Measurements from ENCODE around the gene RFWD3.
"Not testable (repeated sequence)": the region's sequence is repeated elsewhere in the genome, so short reads cannot be mapped to it uniquely, and the experiment has no call there.

The RFWD3 gene
- 52.0 reads per million, percentile 69 among the genes with 10 or more reads in this experiment for total RNA-seq

- DNase-seq: peak; percentile 97
Observed at GRCh38 chr16:74666425-74667254, at the start of gene RFWD3. Gene RFWD3 (minus strand): TSS chr16:74666877. CDS start chr16:74661449, 5,428 bp downstream.

DNA sequence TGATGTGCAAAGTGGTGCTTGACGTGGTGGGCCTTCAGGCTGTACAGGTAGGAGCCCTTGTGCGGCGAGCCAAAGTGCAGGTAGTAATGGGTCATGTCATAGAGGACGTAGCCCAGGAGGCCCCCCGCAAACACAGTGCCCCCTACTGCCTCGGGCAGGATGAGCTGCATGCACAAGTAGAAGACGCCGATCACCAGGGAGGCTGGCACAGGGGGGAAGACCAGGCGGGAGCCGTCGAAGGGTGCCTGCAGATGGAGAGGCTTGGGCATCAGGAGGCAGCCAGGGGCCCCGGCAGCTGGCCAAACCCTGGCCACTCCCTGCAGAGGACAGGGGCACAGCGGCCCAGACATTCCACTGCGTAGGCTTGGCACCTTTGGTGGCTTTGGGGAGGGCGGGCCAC lies 49.7 kb upstream of the RFWD3 start:
- no peak for DNase-seq

- no peak for DNase-seq
Observed at GRCh38 chr16:74713876-74714275, 47.2 kb upstream of the RFWD3 start.

GRCh38 chr16:74713325-74713724 lies 46.6 kb upstream of the RFWD3 start:
- DNase-seq: no peak

- DNase-seq: no peak
Observed at GRCh38 chr16:74711938-74712337, 45.3 kb upstream of the RFWD3 start.

DNA sequence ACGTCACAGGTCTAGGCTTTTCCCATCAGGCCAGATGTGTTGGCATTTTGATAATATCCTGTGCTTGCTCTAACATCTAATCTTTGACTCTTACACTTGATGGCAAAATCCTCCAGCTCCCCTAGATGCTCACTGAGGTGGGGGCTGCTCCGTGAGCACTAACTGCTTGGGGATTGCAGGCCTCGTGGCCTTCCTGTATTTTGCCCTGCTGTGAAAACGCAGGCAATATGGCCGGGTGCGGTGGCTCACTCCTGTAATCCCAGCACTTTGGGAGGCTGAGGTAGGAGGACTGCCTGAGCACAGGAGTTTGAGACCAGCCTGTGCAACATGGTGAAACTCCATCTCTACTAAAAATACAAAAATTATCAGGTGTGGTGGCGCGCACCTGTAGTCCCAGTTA lies 43.7 kb upstream of the RFWD3 start:
- DNase-seq: no peak

GRCh38 chr16:74709441-74709877 lies 42.8 kb upstream of the RFWD3 start:
- peak; percentile 75 for DNase-seq

DNA sequence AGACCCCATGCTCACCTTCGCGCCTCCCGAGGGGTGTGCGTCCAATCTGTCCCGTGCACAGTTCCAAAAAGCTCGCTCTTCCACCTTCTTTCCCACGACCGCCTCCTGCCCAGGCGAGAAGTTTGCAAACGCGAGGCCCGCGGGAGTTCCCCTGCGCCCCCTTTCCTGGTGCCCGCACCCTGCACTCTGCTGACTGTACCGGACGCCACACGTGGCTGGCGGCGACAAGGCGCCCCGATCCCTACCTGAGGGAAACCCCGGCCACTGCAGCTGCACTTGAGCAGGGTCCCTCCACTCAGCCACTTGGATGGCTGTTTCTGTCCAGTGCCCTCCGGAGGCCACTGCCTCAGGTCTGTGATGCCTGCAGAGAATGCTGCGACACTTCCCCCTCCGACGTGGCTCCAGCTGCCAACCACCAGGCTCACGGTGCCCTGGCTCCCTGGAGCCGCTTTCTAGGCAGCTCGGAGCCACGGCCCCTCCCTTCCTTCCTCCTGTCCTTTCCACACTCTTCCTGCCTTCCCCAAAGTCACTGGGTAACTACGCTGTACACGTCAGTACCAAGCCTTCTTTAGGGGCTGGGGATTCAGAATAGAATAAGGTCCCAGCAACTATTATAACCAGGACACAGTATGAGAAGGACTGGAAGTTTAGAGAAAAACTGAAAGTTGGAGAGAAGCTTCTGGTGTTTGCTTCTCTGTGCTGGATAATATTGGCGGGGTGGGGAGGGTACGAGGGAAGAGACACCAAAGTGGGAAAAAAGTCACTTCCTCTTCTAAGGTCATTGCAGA lies 34.0 kb upstream of the RFWD3 start, which contains the start of gene MLKL:
Gene MLKL, minus strand, starts transcription at position 425 of the 788 bp plus-strand sequence. CDS start 5,105 bp downstream, outside the sequence.
- peak; percentile 53 for DNase-seq

GRCh38 chr16:74700116-74700437 lies 33.4 kb upstream of the RFWD3 start:
- no peak for DNase-seq

DNA sequence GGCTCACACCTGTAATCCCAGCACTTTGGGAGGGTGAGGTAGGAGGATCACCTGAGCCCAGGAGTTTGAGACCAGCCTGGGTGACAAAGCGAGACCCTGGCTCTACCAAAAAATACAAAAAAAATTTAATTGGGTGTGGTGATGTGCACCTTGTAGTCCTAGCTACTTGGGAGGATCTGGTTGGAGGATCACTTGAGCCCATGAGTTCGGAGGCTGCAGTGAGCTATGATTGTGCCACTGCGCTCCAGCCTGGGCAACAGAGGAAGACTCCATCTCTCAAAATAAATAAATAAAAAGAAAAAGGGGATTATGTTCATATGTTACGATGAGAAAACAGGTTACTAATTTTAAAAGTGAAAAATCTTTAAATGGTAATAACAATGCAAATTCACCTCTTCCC lies 33.0 kb upstream of the RFWD3 start:
- no peak for DNase-seq

DNA sequence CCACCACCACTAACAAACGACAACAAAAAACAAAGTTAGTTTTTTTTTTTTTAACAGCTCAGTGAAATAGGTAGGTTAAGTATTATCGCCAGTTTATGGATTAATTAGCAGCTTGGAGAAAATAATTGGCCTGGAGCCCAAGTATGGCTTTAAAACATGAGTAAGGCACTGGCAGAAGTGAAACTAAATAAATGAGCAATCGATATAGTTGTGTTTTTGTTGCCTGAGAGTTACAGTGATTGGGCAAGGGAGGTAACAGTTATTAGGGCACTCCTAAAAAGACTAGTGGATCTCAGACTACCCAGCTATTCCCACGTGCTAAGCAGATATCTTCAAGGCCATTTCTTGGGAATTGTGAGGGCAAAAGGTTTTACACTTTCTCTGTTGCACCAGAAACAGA lies 31.5 kb upstream of the RFWD3 start:
- no peak for DNase-seq

DNA sequence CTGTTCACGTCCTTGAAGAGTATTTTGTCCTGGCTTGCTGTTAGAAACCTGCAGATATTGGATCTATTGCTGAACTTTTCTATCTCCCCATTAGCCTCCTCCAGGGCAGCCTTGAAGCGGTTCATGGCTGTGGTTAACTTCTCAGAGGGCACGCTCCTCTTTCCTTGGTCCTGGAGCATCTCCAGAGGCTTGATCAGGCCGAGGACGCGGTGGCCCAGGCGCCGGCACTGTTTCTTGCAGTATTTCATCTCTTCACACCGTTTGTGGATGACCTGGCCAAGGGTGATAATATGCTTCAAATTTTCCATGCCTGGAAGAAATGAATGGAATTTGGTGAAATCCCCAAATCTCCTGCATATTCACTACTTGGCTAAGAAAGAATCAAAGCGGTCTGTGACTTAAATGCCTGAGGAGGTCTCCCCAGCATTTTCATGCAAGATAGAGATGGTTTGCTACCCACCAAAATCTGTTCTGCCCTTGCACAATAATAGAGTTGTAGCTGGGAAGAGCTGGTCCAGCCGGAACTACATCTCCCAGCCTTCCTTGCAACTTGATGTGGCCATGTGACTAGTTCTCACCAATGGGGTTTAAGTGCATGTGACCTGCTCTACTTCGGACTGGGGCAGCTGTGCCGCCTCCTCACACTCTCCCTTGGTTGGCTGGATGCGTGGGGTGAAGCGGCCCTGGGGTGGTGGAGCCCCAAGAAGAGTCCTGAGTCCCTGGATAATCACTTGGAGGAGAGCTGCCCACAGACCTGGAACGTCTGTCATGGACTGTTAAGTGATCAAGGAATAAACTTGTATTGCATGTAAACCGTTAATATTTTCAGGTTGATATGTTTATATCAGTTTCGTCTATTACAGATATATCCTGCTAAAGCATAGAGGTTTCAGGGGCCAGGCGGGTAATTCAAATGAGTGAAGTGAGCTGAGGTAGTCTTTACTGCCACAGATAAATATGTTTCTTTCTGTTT lies 29.1 kb upstream of the RFWD3 start:
- DNase-seq: peak; percentile 60

DNA sequence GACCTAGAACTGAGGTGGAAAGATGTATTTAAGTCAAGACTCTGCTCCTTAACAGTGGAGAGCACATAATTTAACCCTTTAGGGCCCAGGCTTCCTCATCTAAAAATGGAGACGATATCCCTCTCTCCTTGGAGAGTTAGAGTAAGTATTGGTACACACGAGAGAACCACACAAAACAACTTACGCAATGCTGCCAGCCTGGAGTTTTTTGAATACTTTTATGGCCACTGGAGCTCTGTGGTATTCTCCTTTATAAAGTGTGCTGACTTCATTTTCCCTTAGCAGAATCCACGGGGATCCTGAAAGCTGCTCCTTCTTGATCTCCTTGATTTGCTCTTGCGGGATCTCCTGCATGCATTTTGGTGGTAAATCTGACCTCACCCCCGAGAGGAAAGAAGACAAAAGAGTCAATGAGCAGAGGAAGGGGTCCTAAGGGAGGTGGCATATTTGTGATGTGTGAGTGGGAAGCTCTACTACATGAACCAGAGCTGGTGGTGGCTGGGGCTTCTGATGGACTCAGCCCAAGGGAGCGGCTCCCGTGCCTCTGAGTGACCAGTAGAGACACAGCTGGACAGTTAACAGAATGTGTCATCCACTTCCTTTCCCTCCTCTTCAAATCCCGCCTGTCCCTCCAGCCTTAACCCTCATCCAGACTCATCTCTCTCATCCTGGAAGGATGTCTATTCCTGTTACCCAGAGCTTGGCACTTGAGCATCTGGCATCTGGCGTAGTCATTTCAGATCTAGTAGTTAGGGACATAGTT lies 24.6 kb upstream of the RFWD3 start:
- no peak for DNase-seq

DNA sequence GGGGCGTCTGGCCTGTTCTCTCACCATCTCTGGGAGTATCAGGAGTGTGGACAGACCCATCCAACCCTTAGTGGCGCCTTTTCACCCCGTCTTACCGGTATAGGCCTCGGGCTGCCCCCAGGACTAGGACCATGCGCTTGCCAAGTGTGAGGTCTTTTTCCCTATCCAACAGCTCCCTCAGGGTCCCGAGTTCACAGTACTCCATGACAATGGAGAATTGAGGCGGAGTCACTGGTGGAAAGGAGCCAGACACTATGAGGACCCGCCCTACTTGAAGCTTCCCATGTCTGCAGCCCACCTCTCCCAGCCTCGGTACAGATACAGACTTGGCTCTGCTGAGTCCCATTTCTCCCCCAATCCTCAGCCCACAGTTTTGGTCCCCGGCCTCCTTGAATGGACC lies 15.9 kb upstream of the RFWD3 start:
- DNase-seq: no peak

DNA sequence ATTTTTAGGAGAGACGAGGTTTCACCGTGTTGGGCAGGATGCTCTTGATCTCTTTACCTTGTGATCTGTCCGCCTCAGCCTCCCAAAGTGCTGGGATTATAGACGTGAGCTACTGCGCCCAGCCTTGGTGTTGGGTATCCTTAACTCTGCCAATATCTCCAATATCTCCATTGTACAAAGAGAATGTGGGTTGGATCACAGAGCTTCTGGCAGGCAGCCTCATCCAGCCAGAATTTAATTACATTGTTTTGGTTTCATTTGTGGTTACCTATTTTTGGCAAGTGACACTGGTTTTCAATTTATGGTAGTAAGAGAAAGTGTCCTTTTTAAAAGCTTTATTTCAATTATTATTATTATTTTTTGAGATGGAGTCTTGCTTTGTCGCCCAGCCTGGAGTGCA lies 14.0 kb upstream of the RFWD3 start:
- no peak for DNase-seq

GRCh38 chr16:74679983-74680382 lies 13.3 kb upstream of the RFWD3 start:
- no peak for DNase-seq

- DNase-seq: no peak
Observed at GRCh38 chr16:74677868-74678267, 11.2 kb upstream of the RFWD3 start.

- no peak for DNase-seq
Observed at GRCh38 chr16:74673876-74674275, 7.2 kb upstream of the RFWD3 start.

GRCh38 chr16:74668877-74669276 lies 2.2 kb upstream of the RFWD3 start:
- not testable (repeated sequence) for DNase-seq

DNA sequence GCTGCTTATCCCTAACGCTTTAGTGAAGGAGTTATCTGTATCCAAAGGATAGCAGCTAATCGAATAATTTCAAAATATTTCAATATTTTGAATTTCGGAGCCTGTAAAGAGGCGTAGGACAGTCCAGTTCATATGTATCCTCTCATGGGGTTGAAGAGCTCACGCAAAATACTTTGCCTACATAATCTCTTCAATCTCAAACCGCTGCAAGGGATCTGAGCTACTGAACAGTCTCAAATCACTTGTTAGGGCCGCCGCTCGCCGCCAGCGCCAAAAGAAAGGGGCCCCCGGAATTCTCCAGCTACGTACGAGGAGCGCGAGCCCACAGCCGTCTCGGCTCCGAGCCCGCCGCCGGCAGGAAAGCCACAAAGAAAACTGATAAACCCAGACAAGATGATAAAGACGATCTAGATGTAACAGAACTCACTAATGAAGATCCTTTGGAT lies 601 bp upstream of the RFWD3 start:
- peak; percentile 5 for DNase-seq

DNA sequence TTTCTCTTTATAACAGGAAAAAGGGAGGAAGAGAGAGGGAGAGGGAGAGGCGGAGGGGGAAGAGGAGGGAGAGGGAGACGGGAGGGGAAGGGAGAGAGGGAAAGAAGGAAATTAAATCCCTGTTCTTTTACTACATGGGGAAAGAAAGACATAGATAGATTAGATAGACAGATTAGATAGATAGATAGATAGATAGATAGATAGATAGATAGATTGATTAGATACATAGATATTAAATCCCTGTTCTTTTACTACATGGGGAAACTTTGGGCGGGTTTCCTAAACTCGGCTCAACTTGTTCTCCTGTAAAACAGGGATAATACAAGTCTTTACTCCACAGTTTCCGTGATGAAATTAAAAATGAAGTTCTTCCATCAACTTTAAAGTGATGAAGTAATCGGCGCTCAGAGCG lies 661 bp downstream of the RFWD3 start:
- DNase-seq: no peak

GRCh38 chr16:74661064-74661463 lies 5.6 kb downstream of the RFWD3 start:
- no peak for DNase-seq

All from effector CD4-positive, alpha-beta T cell (primary cell).